Loucy (cell line): ENCODE data around the gene IRAG1.

Source experiments
- H2AFZ ChIP-seq: fragments of 200-600 bp; sonication (generic); 2 replicates; pipeline ENCODE4 v1.6.0; 2016; ENCODE audit warnings: antibody characterized with exemption, mild to moderate bottlenecking, low read length, moderate library complexity
- H3F3A ChIP-seq: fragments of 200-600 bp; 2 replicates; pipeline ENCODE4 v1.6.0; 2016; ENCODE audit warnings: antibody characterized with exemption, low read depth, mild to moderate bottlenecking
- H3K27me3 ChIP-seq: fragments of 200-600 bp; sonication (generic); 2 replicates; pipeline ENCODE4 v1.6.1; 2014; ENCODE audit warnings: low read length, mild to moderate bottlenecking; ENCODE audit not compliant: insufficient read depth, poor library complexity, severe bottlenecking
- H3K36me3 ChIP-seq: fragments of 200-600 bp; sonication (generic); 2 replicates; pipeline ENCODE4 v1.6.1; 2016; ENCODE audit warnings: low read length; ENCODE audit not compliant: insufficient read depth
- H3K4me1 ChIP-seq: fragments of 200-600 bp; sonication (generic); 2 replicates; pipeline ENCODE4 v1.5.1; 2014; ENCODE audit warnings: low read length, mild to moderate bottlenecking; ENCODE audit not compliant: insufficient read depth, poor library complexity, severe bottlenecking
- H3K4me2 ChIP-seq: fragments of 200-600 bp; sonication (generic); 2 replicates; pipeline ENCODE4 v1.6.0; 2014; ENCODE audit warnings: antibody characterized with exemption, low read length, low read depth, mild to moderate bottlenecking; ENCODE audit not compliant: poor library complexity, severe bottlenecking
- H3K4me3 ChIP-seq: fragments of 200-600 bp; sonication (generic); 2 replicates; pipeline ENCODE4 v1.5.1; 2014; ENCODE audit warnings: low read length, mild to moderate bottlenecking, mixed read lengths; ENCODE audit not compliant: poor library complexity, severe bottlenecking
- H3K79me2 ChIP-seq: fragments of 200-600 bp; sonication (generic); 2 replicates; pipeline ENCODE4 v1.6.1; 2014; ENCODE audit warnings: low read length; ENCODE audit not compliant: insufficient read depth
- H3K9ac ChIP-seq: fragments of 200-600 bp; sonication (generic); 2 replicates; pipeline ENCODE4 v1.6.0; 2014; ENCODE audit warnings: mild to moderate bottlenecking, low read depth, low read length, moderate library complexity; ENCODE audit not compliant: poor library complexity, severe bottlenecking
- H3K9me2 ChIP-seq: fragments of 200-600 bp; sonication (generic); replicated peaks from 2 replicates; pipeline ENCODE4 v1.6.1; 2016; ENCODE audit warnings: low read depth, low read length, mixed read lengths
- H3K9me3 ChIP-seq: fragments of 200-600 bp; sonication (generic); 2 replicates; pipeline ENCODE4 v1.6.1; 2014; ENCODE audit warnings: mild to moderate bottlenecking, antibody characterized with exemption, low read length, low read depth; ENCODE audit not compliant: insufficient read depth
- H4K20me1 ChIP-seq: fragments of 200-600 bp; sonication (generic); 2 replicates; pipeline ENCODE4 v1.6.0; 2014; ENCODE audit warnings: antibody characterized with exemption, low read length, mild to moderate bottlenecking; ENCODE audit not compliant: insufficient read depth, poor library complexity, severe bottlenecking
- CTCF ChIP-seq: fragments of 200-600 bp; sonication (generic); conservative IDR thresholded peaks from 2 replicates; pipeline ENCODE4 v1.5.1; 2014; ENCODE audit warnings: mild to moderate bottlenecking, antibody characterized with exemption, low read length
- EZH2phosphoT487 ChIP-seq: fragments of 200-600 bp; IDR thresholded peaks from 2 replicates; pipeline ENCODE4 v1.6.1; 2018; ENCODE audit warnings: antibody characterized with exemption, mild to moderate bottlenecking, moderate library complexity, borderline replicate concordance

The IRAG1 gene

GRCh38 chr11:10708131-10708530, 14.6 kb upstream of the IRAG1 start:
- Histone ChIP-seq H3K4me1 (peaks cover 7% of the 10 kb centered on the region), H3K9me2 (no peaks in the 10 kb centered on the region), H3F3A (no peaks in the 10 kb centered on the region), H3K4me3 (no peak overlapping the region), H2AFZ (no peak overlapping the region), H4K20me1 (no peaks in the 10 kb centered on the region), H3K4me2 (no peak overlapping the region), H3K79me2 (no peaks in the 10 kb centered on the region), H3K27me3 (no peaks in the 10 kb centered on the region), H3K9ac (no peak overlapping the region), H3K36me3 (no peaks in the 10 kb centered on the region), H3K9me3 (no peaks in the 10 kb centered on the region)
- TF ChIP-seq CTCF: no peak
- no peak for TF ChIP-seq EZH2phosphoT487

GRCh38 chr11:10701982-10702381, 8.4 kb upstream of the IRAG1 start:
- Histone ChIP-seq H3K79me2 (no peaks in the 10 kb centered on the region), H3K4me2 (no peak overlapping the region), H3K9me2 (no peaks in the 10 kb centered on the region), H3K4me3 (no peak overlapping the region), H3F3A (no peaks in the 10 kb centered on the region), H3K9ac (no peak overlapping the region), H3K27me3 (no peaks in the 10 kb centered on the region), H4K20me1 (no peaks in the 10 kb centered on the region), H2AFZ (no peak overlapping the region), H3K36me3 (no peaks in the 10 kb centered on the region), H3K4me1 (peaks cover 7% of the 10 kb centered on the region), H3K9me3 (no peaks in the 10 kb centered on the region)
- TF ChIP-seq EZH2phosphoT487: no peak
- no peak for TF ChIP-seq CTCF

GRCh38 chr11:10699072-10699471, 5.5 kb upstream of the IRAG1 start:
- TF ChIP-seq CTCF: no peak
- TF ChIP-seq EZH2phosphoT487: no peak

More at GRCh38 chr11:10699072-10699471, 5.5 kb upstream of the IRAG1 start:
- Histone ChIP-seq H3K4me1 (peaks cover 22% of the 10 kb centered on the region), H3K9ac (no peak overlapping the region), H3K36me3 (no peaks in the 10 kb centered on the region), H3K4me3 (no peak overlapping the region), H3F3A (no peaks in the 10 kb centered on the region), H3K4me2 (no peak overlapping the region), H3K79me2 (no peaks in the 10 kb centered on the region), H3K9me3 (no peaks in the 10 kb centered on the region), H3K9me2 (no peaks in the 10 kb centered on the region), H3K27me3 (no peaks in the 10 kb centered on the region), H4K20me1 (no peaks in the 10 kb centered on the region), H2AFZ (no peak overlapping the region)
